HK-2 (cell line): ENCODE data around the gene CDK5RAP3.
"Not testable (repeated sequence)": the region's sequence is repeated elsewhere in the genome, so short reads cannot be mapped to it uniquely, and the experiment has no call there.

Source experiments
- DNase-seq: peaks from one replicate; pipeline ENCODE4 v3.0.0-alpha.2; 2018; ENCODE audit not compliant: unreplicated experiment

CDK5RAP3 gene, protein sequence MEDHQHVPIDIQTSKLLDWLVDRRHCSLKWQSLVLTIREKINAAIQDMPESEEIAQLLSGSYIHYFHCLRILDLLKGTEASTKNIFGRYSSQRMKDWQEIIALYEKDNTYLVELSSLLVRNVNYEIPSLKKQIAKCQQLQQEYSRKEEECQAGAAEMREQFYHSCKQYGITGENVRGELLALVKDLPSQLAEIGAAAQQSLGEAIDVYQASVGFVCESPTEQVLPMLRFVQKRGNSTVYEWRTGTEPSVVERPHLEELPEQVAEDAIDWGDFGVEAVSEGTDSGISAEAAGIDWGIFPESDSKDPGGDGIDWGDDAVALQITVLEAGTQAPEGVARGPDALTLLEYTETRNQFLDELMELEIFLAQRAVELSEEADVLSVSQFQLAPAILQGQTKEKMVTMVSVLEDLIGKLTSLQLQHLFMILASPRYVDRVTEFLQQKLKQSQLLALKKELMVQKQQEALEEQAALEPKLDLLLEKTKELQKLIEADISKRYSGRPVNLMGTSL

DNA sequence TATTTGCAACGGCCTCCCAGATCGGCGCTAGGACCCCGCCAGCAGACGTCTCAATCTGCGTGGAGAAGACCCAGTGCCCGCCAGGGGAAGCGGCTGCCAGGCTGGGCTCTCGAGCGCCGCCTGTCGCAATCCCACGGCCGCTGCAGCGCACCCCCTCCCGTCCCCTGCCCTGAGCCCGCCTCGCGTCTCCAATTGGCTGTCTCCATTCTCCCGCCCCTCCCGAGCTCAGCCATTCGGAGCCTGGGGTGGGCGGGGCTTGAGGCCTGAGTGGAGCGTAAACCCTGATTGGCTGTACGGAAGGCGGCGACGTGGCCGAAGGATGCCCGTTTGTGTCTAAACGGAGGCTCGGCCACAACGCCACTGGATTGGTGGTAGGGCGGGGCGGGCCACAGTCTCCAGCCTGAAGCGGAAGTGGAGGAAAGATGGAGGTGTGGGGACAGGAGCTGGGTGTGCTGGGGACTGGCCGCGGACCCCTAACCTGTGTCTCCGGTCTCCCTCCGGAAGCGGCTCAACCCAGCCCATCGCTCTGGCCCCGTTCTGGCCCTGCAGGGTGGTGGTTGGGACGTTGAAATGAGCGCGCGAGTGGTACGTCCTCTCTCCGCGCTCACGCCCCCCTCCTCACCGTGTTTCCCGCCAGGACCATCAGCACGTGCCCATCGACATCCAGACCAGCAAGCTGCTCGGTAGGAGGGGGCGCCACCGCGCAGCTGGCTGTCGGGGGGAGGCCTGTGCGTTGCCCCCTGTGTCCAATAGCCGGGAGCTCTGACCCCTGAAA is at the start of gene CDK5RAP3:
CDK5RAP3 (plus strand) TSS at position 389 of the 775 bp plus-strand sequence; CDS start at position 423, 34 bp downstream.
- peak; percentile 100 for DNase-seq

DNA sequence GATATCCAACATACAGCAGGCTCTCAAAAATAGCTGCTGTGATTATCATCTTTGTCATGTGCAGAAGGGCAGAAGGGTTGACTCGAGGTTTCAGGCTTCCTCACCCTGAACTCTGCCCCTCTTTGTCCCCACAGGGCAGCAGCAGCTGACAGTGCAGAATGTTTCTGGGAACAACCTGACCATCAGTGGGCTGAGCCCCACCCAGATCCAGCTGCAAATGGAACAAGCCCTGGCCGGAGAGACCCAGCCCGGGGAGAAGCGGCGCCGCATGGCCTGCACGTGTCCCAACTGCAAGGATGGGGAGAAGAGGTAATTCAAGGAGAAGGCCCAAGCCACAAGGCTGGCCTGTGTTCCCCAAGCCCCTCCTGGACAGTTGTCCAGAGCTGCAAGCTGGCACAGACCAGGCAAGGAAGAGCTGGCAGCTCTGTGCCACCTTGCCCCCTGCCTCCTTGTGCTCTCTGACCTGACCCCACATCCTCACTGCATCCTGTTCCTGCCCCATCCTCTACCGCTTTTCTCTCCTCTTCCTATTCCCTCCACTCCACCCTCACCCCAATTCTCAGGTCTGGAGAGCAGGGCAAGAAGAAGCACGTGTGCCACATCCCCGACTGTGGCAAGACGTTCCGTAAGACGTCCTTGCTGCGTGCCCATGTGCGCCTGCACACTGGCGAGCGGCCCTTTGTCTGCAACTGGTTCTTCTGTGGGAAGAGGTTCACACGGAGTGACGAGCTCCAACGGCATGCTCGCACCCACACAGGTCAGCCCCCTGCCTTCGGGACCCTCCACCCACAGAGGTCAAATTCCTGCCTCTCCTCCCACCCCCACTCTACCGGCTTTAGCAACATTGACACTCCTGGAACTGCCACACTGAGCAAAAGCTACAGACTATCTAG is 45.9 kb upstream of the CDK5RAP3 start:
- no peak for DNase-seq

DNA sequence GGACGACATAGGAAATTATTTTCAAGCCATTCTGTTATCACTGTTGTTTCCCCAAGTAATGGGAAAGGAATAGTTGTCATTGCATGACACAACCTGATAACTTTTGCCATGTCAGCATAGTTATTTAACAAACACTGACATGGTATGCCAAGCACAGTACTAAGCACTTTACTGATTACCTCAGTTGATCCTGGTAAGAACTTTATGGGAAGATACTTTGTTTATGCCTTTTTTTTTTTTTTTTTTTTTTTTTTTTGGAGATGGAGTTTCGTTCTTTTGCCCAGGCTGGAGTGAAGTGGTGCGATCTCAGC is 45.3 kb upstream of the CDK5RAP3 start:
- DNase-seq, result no peak

DNA sequence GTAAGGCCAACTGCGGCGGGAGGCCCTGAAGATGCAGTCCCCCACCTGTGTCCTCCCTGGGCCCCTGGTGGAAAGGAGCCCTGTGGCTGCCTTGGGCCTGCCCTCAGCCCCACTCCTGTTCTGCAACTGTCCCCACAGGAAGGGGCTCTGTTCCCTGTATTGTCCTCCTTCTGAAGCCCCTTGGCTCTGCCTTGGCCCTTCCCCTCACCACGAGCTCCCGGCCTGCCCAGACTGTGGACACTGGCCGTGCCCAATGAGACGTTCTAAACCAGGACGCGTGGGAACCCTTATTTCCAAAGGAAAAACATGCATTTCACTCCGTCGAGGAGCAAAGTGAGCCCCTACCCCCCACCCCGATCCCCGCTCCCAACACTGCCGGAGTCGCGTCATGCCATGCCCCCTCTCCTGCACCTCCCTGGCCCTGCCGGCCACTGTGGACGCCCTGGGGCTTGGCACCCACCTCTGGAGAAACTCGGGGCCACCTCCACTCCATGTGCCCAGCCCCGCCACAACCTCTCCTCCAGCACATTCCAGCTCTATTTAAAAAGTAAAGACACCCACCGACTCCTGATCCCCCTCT is 43.0 kb upstream of the CDK5RAP3 start:
- DNase-seq, result no peak

DNA sequence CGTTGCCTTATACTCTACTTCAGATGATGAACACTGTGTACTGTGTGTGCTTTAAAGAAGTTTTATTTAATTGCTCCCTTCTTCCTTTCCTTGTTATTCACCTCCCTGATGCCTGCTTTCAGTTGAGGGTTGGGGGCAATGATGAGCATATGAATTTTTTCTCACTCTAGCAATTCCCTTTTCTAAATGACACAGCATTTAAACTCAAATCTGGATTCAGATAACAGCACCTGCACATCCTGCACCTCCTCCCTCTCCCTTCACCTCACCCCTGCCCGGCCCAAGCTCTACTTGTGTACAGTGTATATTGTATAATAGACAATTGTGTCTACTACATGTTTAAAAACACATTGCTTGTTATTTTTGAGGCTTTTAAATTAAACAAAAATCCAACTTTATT is 42.5 kb upstream of the CDK5RAP3 start:
- no peak for DNase-seq

DNA sequence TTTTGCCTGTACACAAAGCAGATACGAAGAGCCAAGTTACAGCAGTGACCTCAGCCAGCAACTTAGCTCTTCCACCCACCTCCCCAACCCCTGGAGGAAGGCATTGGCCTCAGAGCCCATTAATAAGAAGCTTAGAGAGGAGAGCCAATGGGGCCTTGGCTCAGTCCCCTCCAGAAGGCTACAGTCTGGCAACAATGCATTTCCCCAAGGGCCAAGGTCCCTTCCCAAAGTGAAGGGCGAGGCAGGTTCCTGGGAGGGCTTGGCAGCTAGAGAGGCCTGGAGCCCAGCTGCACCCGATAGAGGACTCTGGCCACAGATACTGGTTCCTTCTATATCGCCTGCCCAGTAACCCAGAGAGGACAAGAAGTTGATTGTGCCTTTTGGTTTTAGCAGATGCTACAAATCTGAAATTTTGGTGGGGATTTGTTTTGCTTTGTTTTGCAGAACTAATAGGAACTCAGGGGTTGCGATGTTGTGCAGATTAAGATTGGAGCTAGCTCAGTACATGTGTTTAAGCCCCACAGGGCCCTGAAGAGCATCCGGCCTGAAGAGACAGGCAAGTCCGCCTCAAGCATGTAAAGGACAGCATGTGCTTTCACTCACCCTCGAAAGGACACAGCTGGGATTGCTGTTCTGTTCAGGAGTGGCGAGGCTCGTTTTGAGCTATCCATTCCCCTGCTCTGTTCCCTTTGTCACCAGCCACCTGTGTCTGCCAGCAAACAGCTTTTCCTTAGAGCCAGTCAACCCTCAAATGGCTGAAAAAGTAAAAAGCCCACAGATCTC is 41.5 kb upstream of the CDK5RAP3 start:
- DNase-seq, result no peak

DNA sequence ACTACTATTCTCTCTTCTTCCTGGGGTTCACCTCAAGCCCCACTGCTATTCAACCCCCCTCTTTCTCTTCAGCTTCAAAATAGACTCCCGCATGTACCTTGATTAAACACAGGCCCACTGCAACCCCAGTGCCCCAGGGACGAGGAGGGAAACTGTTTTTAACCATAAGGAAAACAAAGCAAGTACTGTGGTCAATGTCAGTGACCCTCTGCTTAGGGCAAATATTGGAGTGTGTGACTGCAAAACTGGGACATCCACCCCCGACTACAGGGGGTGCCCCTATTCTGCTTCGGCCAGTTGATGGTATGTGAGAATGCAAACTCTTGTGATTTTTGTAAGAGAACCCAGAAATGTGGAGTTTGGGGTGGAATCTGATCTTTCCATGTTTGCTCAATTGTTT is 39.1 kb upstream of the CDK5RAP3 start:
- DNase-seq, result no peak

DNA sequence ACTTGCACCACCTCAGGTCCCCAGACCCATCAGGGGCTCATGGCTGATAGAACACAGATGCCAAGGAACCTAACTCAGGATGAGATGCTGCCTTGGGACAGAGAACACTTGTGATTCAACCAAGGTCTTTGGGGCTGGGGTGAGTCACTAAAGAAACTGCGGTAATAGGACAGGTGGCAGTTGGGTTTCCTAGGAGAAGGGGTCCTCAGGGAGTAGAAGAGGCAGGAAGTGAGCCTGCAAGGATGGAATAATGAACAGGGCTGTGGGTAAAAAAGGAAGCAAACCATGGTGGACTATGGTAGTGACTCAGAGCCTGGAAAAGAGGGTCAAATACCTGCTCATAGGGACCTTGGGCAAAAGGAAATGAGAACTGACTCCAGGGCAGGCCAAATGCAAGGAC is 36.1 kb upstream of the CDK5RAP3 start:
- DNase-seq, result peak; percentile 20

DNA sequence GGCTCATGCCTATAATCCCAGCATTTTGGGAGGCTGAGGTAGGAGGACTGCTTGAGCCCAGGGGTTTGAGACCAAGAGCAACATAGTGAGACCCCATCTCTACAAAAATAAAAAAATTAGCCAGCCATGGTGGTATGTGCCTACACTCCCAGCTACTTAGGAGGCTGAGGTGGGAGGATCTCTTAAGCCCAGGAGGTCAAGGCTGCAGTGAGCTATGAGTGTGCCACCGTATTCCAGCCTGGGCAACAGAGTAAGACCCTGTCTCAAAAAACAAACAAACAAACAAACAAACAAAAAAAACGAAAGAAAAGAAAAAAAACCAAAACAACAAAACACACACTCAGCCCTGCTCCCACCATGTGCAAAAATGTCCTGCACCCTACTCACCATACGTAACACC is 35.4 kb upstream of the CDK5RAP3 start:
- DNase-seq, result not testable (repeated sequence)

DNA sequence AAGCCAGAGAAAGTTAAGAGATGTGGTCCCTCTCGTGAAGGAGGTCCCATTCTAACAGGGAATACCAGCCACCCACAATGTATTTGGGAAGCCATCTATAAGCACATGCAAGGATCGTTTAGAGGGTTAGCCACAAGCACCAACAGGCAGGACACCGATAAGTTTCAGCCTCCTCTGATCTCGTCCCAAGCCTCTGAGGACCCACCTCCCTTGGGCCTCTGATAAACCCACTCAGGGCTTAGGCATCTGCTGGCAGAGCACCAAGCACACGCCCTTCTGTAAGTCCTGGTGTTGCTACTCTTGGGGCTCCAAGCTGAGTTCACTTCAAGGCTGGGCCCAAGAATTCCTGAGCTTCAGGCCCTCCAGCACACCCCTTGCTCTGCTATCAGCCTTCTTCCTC is 35.0 kb upstream of the CDK5RAP3 start:
- DNase-seq, result peak; percentile 50

DNA sequence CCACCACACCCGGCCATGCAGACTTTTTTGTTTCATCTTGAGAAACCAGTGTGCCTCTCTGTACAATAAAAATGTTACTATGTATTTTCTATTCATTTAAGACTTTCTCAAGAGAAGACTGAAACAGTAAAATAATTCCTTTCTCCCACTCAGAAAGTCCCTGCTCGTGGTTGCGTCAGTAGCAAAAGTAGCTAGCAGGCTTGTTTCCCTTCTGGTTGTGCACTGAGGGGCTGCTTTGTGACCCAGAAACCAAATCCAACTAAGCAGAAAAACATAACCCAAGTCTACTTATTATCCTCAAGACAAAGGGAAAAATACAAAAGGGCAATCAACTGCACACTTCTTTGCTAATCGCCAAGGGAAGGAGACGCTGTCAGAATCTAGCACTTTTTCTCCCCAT is 33.0 kb upstream of the CDK5RAP3 start:
- DNase-seq, result no peak

DNA sequence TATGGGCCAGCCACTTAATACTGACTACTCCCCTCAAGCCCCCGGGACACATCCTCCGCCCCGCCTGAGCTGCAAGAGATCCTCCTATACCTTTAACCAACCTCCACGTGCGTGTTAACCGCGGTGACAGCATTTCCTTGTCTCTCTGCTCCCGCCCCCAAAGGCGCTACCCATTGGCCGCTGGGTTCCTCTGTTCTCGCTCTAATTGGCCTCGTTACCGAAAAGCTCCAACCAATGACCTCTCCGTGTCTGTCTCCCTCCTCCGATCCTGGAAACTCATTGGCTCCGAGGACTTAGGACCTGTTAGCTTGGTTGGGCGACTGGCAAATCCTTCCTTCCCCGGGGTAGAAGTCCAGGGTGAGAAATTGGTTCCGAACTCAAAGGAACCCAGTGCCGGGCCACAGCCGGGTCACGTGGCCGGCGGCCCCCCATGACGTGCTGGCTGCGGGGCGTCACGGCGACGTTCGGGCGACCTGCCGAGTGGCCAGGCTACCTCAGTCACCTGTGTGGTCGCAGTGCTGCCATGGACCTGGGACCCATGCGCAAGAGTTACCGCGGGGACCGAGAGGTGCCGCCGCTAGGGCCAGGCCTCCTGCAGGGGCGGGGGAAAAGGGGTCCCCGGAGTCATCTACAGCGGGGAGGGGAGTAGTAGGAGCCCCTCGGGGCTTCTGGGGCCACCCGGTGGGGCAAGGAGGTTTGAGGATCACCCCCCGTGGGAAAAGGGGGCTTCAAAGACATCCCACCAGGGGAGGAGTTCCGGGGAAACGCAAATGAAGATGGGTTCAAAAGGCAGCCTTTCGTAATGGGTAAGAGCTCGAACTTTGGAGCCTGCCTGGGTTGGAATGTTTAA is 29.4 kb upstream of the CDK5RAP3 start, which contains the start of gene PNPO:
PNPO (plus strand) TSS at position 326 of the 850 bp plus-strand sequence; CDS start at position 431, 105 bp downstream.
- peak; percentile 96 for DNase-seq

DNA sequence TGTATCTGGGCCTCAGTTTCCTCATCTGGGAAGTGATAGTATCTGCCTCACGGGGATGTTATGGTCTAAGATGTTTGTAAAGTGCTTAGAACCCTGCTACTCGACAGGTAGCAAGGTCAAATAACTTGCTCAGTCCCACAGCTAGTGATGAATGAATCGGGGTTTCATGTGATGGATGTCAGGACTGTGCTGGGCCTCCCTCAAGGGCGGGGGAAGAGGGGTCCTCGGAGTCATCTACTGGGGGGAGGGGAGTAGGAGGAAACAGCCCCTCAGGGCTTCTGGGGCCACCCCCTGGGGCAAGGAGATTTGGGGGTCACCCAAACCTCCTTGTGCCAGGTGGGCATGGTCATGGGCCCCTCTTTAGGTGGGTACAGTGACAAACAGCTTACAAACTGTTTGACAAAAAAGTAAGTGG is 28.8 kb upstream of the CDK5RAP3 start:
- DNase-seq, result no peak

DNA sequence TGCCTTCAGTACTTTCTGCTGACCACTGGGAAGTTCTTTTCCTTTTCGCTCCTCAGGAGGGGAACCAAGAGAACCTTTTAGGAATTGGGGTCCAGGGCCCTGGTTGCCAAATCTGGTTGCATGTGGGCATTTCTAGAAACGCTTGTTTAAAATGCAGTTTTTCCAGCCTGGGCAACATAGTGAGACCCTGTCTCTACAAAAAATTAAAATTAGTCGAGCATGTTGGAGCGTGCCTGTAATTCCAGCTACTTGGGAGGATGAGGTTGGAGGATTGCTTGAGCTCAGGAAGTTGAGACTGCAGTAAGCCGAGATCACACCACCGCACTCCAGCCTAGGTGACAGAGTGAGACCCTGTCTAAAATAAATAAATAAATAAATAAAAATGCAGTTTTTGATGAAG is 28.3 kb upstream of the CDK5RAP3 start:
- DNase-seq, result no peak

DNA sequence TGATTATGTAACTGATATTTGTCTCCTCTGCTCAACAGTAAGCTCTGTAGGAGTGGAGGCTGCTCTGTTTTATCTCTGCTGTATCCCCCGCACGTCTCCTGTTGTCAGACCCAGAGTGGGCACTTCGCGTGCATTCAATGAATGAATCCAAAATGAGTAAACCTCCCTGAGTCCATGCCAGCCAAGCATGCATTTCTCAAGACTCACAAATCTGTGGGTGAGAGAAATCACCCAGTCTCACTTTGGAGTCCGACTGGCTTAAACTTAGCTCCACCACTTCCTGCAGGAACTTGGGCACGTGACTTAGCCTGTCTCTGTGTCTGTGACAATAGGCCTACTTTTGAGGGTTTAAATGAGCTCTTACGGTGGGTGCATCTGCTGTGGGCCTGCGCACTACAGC is 25.8 kb upstream of the CDK5RAP3 start:
- DNase-seq, result no peak

DNA sequence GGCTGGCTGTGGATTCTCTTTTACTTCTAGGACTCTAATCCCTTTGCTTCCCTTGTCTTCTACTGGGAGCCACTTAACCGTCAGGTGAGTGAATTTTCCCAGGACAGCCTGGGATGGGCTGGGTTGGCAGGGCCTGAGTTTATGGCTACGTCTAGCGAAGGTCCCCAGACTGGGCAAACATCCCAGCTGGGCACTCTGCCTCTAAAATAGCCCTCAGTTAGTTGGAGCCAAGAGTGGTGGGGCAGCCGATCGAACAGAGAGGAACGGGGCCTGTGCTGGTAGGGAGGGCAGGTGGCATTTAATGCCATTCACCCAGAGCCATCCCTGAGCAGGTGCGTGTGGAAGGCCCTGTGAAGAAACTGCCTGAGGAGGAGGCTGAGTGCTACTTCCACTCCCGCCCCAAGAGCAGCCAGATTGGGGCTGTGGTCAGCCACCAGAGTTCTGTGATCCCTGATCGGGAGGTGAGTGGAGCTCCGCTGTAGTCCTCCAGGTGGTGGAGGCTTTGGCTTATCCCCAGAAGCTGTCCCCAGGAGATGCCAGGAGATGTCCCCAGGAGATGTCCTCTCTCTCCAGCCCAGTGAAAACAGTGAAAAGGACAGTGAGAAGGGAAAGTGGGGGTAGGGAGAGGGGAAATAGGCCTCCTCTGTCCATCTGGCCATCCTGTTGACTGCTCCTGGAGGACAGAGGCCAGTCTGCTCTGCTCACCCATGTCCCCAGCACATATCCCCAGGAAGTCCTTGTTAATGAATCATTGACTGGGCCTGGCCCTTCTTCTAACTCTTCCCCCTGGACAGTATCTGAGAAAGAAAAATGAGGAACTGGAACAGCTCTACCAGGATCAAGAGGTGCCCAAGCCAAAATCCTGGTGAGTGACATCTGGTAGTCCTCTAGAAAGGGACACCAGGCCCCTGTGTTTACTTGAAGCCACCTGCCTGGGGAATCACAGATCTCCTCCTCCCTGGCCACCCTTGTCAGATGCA is 25.1 kb upstream of the CDK5RAP3 start:
- no peak for DNase-seq

DNA sequence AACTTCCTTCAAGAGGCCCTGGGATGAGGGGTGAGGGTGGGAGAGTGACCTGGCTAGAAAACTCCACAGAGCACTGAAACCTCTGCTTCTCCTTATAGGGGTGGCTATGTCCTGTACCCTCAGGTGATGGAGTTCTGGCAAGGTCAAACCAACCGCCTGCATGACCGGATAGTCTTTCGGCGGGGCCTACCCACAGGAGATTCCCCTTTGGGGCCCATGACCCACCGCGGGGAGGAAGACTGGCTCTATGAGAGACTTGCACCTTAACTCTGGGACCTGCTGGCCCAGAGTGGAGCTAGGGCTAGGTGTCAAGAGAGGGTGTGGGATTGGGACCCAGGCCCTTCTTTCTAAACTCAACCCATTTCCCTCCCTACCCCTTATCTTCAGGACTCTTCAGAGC is 24.4 kb upstream of the CDK5RAP3 start:
- no peak for DNase-seq

DNA sequence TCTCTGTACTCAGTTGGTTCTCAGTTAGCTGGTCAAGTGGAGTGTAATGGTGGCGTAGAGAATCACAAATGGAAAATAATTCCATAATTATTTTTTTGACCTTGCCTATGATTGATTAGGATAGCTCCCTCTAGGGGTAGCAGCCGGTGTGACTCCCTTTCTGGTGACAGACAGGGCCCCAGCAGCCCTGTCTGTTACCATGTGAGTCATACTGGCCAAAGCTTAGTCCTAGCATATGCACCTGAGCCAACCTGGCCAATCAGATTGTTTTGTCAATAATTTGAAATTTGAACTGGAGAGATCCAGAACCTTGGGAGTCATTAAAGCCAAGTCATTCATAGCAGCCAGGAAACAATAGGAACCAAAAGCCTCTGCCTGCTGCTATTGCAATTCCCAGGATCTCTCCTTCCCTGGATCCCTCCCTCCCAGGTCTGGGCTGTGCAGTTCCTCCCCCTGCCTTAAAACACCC is 23.9 kb upstream of the CDK5RAP3 start:
- DNase-seq, result peak; percentile 75
